Ovary (tissue), 9 donors: ENCODE data around the gene BCOR. TPM values are rescaled to one million over a fixed set of nuclear protein-coding genes. Genes with fewer than 3 reads are reported as not detected.

Experiments used
- DNase-seq, 5 donors: peaks; one replicate each; pipeline ENCODE4 v3.0.0-alpha.2; 2019 to 2020
- H3K27ac ChIP-seq, 2 donors: fragments of 200-600 bp; one replicate each; pipeline versions ENCODE4 v1.5.1 to v1.8.0; 2019 to 2022
- H3K27me3 ChIP-seq: fragments of 200-600 bp; one replicate; pipeline ENCODE4 v1.8.0; 2022
- H3K36me3 ChIP-seq: fragments of 200-600 bp; sonication (generic); one replicate; pipeline ENCODE4 v1.5.1; 2019
- H3K4me1 ChIP-seq: one replicate; pipeline ENCODE4 v1.8.1; 2013; ENCODE audit warnings: mild to moderate bottlenecking, moderate library complexity; ENCODE audit not compliant: insufficient read depth
- H3K4me3 ChIP-seq: fragments of 200-600 bp; sonication (generic); one replicate; pipeline ENCODE4 v1.5.1; 2017
- H3K9me3 ChIP-seq, 2 donors: fragments of 200-600 bp in 1 of 2; sonication (generic) in 1 of 2; one replicate each; pipeline versions ENCODE4 v1.5.1 to v1.8.1; 2013 to 2019; ENCODE audit warnings: mild to moderate bottlenecking in 1 of 2, moderate library complexity in 1 of 2
- EP300 ChIP-seq: sonication (generic); formaldehyde crosslinking; IDR thresholded peaks from one replicate; pipeline ENCODE4 v1.6.1; 2017; ENCODE audit warnings: antibody characterized with exemption
- POLR2A ChIP-seq: fragments of 450-650 bp; IDR thresholded peaks from one replicate; pipeline ENCODE4 v1.6.1; 2017; ENCODE audit warnings: antibody characterized with exemption, mild to moderate bottlenecking, moderate library complexity
- WGBS, 3 donors: extraction: QIAGEN DNeasy Blood & Tissue Kit in 1 of 3; methylation state at CpG; one replicate each; pipeline versions ENCODE4 v1.1.5 to v1.1.7; 2013 to 2017; 5-methylcytosine and 5-hydroxymethylcytosine counted together
- intact Hi-C, 4 donors: fragments of 100-400 bp; cut with DNase I; formaldehyde crosslinking; loops; one replicate each; pipeline versions ENCODE4 v1.11.0 to v1.15.1; 2022 to 2023
- polyA plus RNA-seq, 2 donors: library from polyadenylated mRNA; stranded (reverse); fragments of 200-250 nt in 1 of 2; fragments of 350-450 nt in 1 of 2; fragmentation: Illumina TruSeq in 1 of 2; extraction: RNeasy Lipid Tissue Mini Kit (QIAGEN cat#74804) in 1 of 2; gene quantifications; one replicate each; pipeline ENCODE4 v1.2.3, GENCODE V29; 2013 to 2014
- total RNA-seq, 7 donors: library from RNA; depleted of rRNA in 2 of 7; stranded (reverse); fragments of >200 nt in 2 of 7; fragmentation: NEBNext Ultra II Directional in 3 of 7; extraction: Animal tissue kit (Norgen Biotek cat#: 25700) in 3 of 7; gene quantifications; one replicate each; pipeline versions ENCODE4 v1.1.0 to v1.2.4, GENCODE V29; 2016 to 2023
- TF ChIP-seq, protein P1 (sequence below), 3 donors: fragments of 450-650 bp in 2 of 3; fragments of 200-600 bp in 1 of 3; IDR thresholded peaks; one replicate each; pipeline versions ENCODE4 v1.5.1 to v1.8.0; 2016 to 2022; ENCODE audit warnings: antibody characterized with exemption in 3 of 3, mild to moderate bottlenecking in 1 of 3
- donor health status: DM: no; HTN: no; CAD: no; lungs with moderate emphysema.
- donor health status: DM: no; HTN: no; CAD: no.
- donor health status: Bipolar disorder and iron deficiency.
- donor health status: DM: yes; HTN: yes; CAD: no.
- donor health status: DM: no; HTN: no; CAD: no.
- donor health status: DM: yes; HTN: yes; CAD: no.

Gene BCOR
- total and polyA plus RNA-seq, 9 donors, result 17.7 to 57.2 (median 42.3) TPM

DNA sequence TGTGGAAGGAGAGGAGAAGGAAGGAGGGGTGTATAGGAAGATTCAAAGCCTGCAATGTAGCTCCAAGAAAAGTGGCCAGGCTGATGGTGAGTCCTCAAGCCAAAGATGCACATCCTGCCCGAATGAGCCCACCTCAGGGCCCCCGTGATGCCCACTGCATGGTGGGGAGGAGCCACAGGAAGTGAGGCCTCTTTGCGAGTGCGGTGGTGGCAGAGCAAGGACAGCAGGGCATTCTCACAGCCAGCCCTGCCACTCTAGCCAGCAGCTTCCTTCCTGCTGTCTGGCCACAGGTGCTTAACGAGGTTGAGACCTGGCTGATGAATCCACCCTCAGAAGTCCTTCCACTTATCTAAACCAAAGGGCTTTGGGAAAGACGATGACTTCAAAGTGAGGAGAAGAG lies 55.8 kb downstream of the BCOR start:
- Histone ChIP-seq H3K9me3 (no peaks in the 10 kb centered on the region), H3K4me1 (no peaks in the 10 kb centered on the region), H3K27ac (no peak overlapping the region), H3K36me3 (no peaks in the 10 kb centered on the region), H3K4me3 (no peak overlapping the region), H3K27me3 (no peaks in the 10 kb centered on the region)
- intact Hi-C loops, result no loop called here
- no peak for DNase-seq
- 48 to 65% (median 59%) methylated on average over 6 of the region's 6 CpGs for WGBS, 3 donors
- TF ChIP-seq, protein P1, sequence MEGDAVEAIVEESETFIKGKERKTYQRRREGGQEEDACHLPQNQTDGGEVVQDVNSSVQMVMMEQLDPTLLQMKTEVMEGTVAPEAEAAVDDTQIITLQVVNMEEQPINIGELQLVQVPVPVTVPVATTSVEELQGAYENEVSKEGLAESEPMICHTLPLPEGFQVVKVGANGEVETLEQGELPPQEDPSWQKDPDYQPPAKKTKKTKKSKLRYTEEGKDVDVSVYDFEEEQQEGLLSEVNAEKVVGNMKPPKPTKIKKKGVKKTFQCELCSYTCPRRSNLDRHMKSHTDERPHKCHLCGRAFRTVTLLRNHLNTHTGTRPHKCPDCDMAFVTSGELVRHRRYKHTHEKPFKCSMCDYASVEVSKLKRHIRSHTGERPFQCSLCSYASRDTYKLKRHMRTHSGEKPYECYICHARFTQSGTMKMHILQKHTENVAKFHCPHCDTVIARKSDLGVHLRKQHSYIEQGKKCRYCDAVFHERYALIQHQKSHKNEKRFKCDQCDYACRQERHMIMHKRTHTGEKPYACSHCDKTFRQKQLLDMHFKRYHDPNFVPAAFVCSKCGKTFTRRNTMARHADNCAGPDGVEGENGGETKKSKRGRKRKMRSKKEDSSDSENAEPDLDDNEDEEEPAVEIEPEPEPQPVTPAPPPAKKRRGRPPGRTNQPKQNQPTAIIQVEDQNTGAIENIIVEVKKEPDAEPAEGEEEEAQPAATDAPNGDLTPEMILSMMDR (IDR thresholded peaks at IDR 0.05), result no peak
- TF ChIP-seq EP300 (no peak), POLR2A (no peak)

DNA sequence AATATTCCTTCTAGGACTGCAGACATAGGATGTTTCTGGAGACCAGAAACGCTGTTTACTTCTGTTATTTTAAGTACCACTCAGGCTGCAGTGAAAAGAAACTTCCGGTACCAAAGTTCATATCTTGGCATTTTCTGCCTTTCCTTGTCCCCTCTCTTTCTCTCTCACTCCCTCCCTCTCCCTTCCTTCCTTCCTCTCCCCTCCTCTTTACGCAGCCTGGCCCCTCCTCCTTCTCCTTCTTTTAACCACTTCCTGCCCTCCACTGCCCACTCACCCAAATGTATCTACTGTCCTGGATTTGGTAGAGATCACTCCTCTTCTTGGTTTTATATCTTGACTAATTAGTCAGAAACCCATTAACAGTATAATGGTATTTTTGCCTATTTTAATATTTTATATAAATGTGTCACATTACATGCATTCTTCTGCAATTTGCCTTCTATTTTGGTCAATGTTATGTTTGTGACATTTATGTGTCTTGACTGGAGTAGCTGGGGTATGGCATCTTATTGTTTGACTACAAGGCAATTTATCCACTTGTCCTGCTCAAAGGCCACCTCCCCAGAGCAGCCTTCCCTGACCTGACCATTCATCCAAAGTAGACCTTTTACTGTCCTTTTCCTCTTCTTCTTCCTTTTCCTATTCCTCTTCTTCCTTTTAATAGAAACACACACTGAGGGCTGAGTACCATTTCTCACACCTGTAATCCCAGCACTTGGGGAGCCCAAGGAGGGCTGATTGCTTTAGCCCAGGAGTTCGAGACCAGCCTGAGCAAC lies 56.9 kb downstream of the BCOR start:
- H3K9me3 ChIP-seq, result no peaks in the 10 kb centered on the region
- intact Hi-C loops, result no loop called here
- TF ChIP-seq EP300 (no peak), POLR2A (no peak)
- TF ChIP-seq, protein P1 (IDR thresholded peaks at IDR 0.05), result no peak
- H3K4me3 ChIP-seq, result no peak overlapping the region
- no peak overlapping the region for H3K27ac ChIP-seq
- no peaks in the 10 kb centered on the region for H3K4me1 ChIP-seq
- DNase-seq, result no peak
- no peaks in the 10 kb centered on the region for H3K36me3 ChIP-seq
- 32 to 39% (median 35%) methylated on average over 4 of the region's 4 CpGs for WGBS, 3 donors
- H3K27me3 ChIP-seq, result no peaks in the 10 kb centered on the region

DNA sequence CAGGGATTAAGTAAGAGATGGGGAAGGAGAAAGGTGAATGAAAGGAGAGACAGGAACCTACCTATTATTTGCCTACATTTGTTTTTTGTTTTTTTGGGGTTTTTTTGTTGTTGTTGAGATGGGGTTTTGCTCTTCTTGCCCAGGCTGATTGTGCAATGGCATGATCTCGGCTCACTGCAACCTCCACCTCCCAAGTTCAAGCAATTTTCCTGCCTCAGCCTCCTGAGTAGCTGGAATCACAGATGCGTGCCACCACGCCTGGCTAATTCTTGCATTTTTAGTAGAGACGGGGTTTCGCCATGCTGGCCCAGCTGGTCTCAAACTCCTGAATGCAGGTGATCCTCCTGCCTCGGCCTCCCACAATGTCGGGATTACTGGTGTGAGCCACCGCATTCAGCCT lies 57.9 kb downstream of the BCOR start:
- Histone ChIP-seq H3K4me3 (no peak overlapping the region), H3K9me3 (no peaks in the 10 kb centered on the region), H3K4me1 (no peaks in the 10 kb centered on the region), H3K36me3 (no peaks in the 10 kb centered on the region), H3K27me3 (no peaks in the 10 kb centered on the region), H3K27ac (no peak overlapping the region)
- WGBS, 3 donors, result 86 to 93% (median 88%) methylated on average over 8 of the region's 8 CpGs
- TF ChIP-seq POLR2A, result no peak
- TF ChIP-seq EP300, result no peak
- TF ChIP-seq, protein P1 (IDR thresholded peaks at IDR 0.05), result no peak
- intact Hi-C loops, result no loop called here
- DNase-seq, result no peak

DNA sequence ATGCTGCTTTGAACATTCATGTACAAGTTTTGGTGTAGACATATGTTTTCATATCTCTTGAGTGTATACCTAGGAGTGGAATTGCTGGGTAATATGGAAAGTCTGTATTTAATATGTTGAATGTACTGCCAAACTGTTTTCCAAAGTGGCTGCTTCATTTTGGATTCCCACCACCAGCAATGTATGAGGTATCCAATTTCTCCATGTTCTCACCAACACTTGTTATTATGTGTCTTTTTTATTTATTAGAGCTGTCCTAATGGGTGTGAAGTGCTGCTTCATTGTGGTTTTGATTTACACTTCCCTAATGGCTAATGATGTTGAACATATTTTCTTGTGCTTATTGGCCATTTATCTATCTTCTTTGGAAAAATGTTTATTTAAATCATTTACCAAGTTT lies 60.4 kb downstream of the BCOR start:
- H3K4me3 ChIP-seq, result no peak overlapping the region
- no peaks in the 10 kb centered on the region for H3K36me3 ChIP-seq
- TF ChIP-seq, protein P1 (IDR thresholded peaks at IDR 0.05), result no peak
- no peak for TF ChIP-seq EP300
- no peak for TF ChIP-seq POLR2A
- H3K27ac ChIP-seq, result no peak overlapping the region
- no peaks in the 10 kb centered on the region for H3K27me3 ChIP-seq
- H3K4me1 ChIP-seq, result no peaks in the 10 kb centered on the region
- DNase-seq, result no peak
- no peaks in the 10 kb centered on the region for H3K9me3 ChIP-seq
- intact Hi-C loops, result no loop called here
